ENCODE results near the gene DTX2.

- TF ChIP-seq CTCF (IDR thresholded peaks at IDR 0.05) (no peak), POLR2A (IDR thresholded peaks at IDR 0.05) (no peak)
Observed at GRCh38 chr7:76514926-76515771, 53.6 kb downstream of the DTX2 start.

All from right lobe of liver (tissue), 4 donors.